Measurements from ENCODE around the gene B3GNT8.

- TF ChIP-seq, protein P1, sequence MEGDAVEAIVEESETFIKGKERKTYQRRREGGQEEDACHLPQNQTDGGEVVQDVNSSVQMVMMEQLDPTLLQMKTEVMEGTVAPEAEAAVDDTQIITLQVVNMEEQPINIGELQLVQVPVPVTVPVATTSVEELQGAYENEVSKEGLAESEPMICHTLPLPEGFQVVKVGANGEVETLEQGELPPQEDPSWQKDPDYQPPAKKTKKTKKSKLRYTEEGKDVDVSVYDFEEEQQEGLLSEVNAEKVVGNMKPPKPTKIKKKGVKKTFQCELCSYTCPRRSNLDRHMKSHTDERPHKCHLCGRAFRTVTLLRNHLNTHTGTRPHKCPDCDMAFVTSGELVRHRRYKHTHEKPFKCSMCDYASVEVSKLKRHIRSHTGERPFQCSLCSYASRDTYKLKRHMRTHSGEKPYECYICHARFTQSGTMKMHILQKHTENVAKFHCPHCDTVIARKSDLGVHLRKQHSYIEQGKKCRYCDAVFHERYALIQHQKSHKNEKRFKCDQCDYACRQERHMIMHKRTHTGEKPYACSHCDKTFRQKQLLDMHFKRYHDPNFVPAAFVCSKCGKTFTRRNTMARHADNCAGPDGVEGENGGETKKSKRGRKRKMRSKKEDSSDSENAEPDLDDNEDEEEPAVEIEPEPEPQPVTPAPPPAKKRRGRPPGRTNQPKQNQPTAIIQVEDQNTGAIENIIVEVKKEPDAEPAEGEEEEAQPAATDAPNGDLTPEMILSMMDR (IDR thresholded peaks at IDR 0.05): no peak
- TF ChIP-seq POLR2A (IDR thresholded peaks at IDR 0.05) (no peak), EP300 (IDR thresholded peaks at IDR 0.05) (no peak)
Observed at GRCh38 chr19:41437944-41438574, 10.9 kb upstream of the B3GNT8 start.
